KMS-11 (cell line): ENCODE measurements around the gene FDX2.

ENCODE experiments used
- H2AFZ ChIP-seq: fragments of 200-600 bp; sonication (generic); 2 replicates; pipeline ENCODE4 v1.6.1; 2016; ENCODE audit warnings: antibody characterized with exemption, mixed run types, low read depth
- H3K27ac ChIP-seq: fragments of 200-600 bp; sonication (generic); 2 replicates; pipeline ENCODE4 v1.6.1; 2016; ENCODE audit warnings: mild to moderate bottlenecking, mixed run types
- H3K27me3 ChIP-seq: fragments of 200-600 bp; sonication (generic); 2 replicates; pipeline ENCODE4 v1.6.1; 2017; ENCODE audit warnings: mild to moderate bottlenecking, low read depth, mixed run types, moderate library complexity; ENCODE audit not compliant: insufficient read depth
- H3K36me3 ChIP-seq: fragments of 200-600 bp; sonication (generic); 2 replicates; pipeline ENCODE4 v1.6.1; 2017; ENCODE audit warnings: mild to moderate bottlenecking, mixed run types; ENCODE audit not compliant: insufficient read depth
- H3K4me1 ChIP-seq: fragments of 200-600 bp; sonication (generic); 2 replicates; pipeline ENCODE4 v1.6.1; 2016; ENCODE audit warnings: mild to moderate bottlenecking, low read depth, mixed run types; ENCODE audit not compliant: poor library complexity, severe bottlenecking
- H3K4me2 ChIP-seq: fragments of 200-600 bp; sonication (generic); 2 replicates; pipeline ENCODE4 v1.7.0; 2016; ENCODE audit warnings: mild to moderate bottlenecking, mixed run types
- H3K4me3 ChIP-seq: fragments of 200-600 bp; sonication (generic); IDR thresholded peaks from 2 replicates; pipeline ENCODE4 v1.6.1; 2017; ENCODE audit warnings: low read depth, low read length, mixed read lengths; ENCODE audit not compliant: insufficient read depth
- H3K79me2 ChIP-seq: fragments of 200-600 bp; sonication (generic); 2 replicates; pipeline ENCODE4 v1.6.1; 2016; ENCODE audit warnings: low read depth, mixed run types; ENCODE audit not compliant: insufficient read depth
- H3K9ac ChIP-seq: fragments of 200-600 bp; sonication (generic); 2 replicates; pipeline ENCODE4 v1.6.1; 2016; ENCODE audit warnings: mild to moderate bottlenecking, mixed run types
- H4K20me1 ChIP-seq: fragments of 200-600 bp; sonication (generic); 2 replicates; pipeline ENCODE4 v1.6.1; 2016; ENCODE audit warnings: mild to moderate bottlenecking, mixed run types; ENCODE audit not compliant: insufficient read depth
- TF ChIP-seq, protein P1 (sequence below): fragments of 200-600 bp; sonication (generic); conservative IDR thresholded peaks from 2 replicates; pipeline ENCODE4 v1.6.1; 2017; ENCODE audit warnings: low read depth, mild to moderate bottlenecking, antibody characterized with exemption, low read length, moderate library complexity, mixed read lengths

The FDX2 gene

DNA sequence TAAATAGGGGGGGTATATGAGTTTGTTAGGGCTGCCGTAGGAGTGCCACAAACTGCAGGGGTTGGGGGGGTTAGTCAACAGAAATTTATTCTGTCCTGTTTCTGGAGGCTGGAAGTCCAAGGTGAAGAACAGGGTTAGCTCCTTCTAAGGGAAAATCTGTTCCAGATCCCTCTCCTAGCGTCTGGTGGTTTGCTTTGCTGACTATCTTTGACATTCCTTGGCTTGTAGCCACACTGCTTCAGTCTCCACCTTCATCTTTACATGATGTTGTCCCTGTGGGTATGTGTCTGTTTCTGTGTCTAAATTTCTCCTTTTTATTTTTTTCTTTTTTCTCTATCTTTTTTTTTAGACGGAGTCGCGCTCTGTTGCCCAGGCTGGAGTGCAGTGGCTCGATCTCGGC is 53.0 kb downstream of the FDX2 start:
- TF ChIP-seq, protein P1, sequence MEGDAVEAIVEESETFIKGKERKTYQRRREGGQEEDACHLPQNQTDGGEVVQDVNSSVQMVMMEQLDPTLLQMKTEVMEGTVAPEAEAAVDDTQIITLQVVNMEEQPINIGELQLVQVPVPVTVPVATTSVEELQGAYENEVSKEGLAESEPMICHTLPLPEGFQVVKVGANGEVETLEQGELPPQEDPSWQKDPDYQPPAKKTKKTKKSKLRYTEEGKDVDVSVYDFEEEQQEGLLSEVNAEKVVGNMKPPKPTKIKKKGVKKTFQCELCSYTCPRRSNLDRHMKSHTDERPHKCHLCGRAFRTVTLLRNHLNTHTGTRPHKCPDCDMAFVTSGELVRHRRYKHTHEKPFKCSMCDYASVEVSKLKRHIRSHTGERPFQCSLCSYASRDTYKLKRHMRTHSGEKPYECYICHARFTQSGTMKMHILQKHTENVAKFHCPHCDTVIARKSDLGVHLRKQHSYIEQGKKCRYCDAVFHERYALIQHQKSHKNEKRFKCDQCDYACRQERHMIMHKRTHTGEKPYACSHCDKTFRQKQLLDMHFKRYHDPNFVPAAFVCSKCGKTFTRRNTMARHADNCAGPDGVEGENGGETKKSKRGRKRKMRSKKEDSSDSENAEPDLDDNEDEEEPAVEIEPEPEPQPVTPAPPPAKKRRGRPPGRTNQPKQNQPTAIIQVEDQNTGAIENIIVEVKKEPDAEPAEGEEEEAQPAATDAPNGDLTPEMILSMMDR, result no peak
- no peak overlapping the region for H3K9ac ChIP-seq
- H3K27ac ChIP-seq, result no peak overlapping the region
- H4K20me1 ChIP-seq, result no peaks in the 10 kb centered on the region
- H2AFZ ChIP-seq, result no peak overlapping the region
- no peak overlapping the region for H3K4me3 ChIP-seq
- H3K79me2 ChIP-seq, result no peaks in the 10 kb centered on the region
- no peak overlapping the region for H3K4me2 ChIP-seq
- no peaks in the 10 kb centered on the region for H3K27me3 ChIP-seq
- peaks cover 11% of the 10 kb centered on the region for H3K4me1 ChIP-seq
- H3K36me3 ChIP-seq, result no peaks in the 10 kb centered on the region

GRCh38 chr19:10260141-10260584 is 55.7 kb downstream of the FDX2 start:
- TF ChIP-seq, protein P1, result no peak
- Histone ChIP-seq H3K27ac (no peak overlapping the region), H3K36me3 (no peaks in the 10 kb centered on the region; the same call in 1 of the 2 replicates), H3K9ac (no peak overlapping the region), H3K4me3 (no peak overlapping the region), H3K27me3 (no peaks in the 10 kb centered on the region), H2AFZ (no peak overlapping the region), H3K79me2 (no peaks in the 10 kb centered on the region), H3K4me2 (no peak overlapping the region), H4K20me1 (no peaks in the 10 kb centered on the region), H3K4me1 (peaks cover 11% of the 10 kb centered on the region)
